ENCODE results near the gene ARAP3.
"Not testable (repeated sequence)": the region's sequence is repeated elsewhere in the genome, so short reads cannot be mapped to it uniquely, and the experiment has no call there.

Gene ARAP3

GRCh38 chr5:141637767-141638419 is 44.1 kb downstream of the ARAP3 start:
- DNase-seq, result no peak

GRCh38 chr5:141637123-141637766 is 44.8 kb downstream of the ARAP3 start:
- DNase-seq, result no peak

- DNase-seq, result peak; percentile 41
These were observed 45.5 kb downstream of the ARAP3 start, which contains the start of the genes HDAC3 and RELL2 for GRCh38 chr5:141636413-141637122. TSS of gene HDAC3 (minus strand) at chr5:141636849. CDS start at chr5:141636790, 59 bp downstream. TSS of gene RELL2 (plus strand) at chr5:141636997. CDS start at chr5:141638226, 1,229 bp downstream.

- no peak for DNase-seq
These were observed 46.0 kb downstream of the ARAP3 start for GRCh38 chr5:141636106-141636412.

- DNase-seq, result no peak
These were observed 46.4 kb downstream of the ARAP3 start for GRCh38 chr5:141635646-141636045.

- no peak for DNase-seq
These were observed 47.3 kb downstream of the ARAP3 start for GRCh38 chr5:141634720-141635119.

- DNase-seq, result no peak
These were observed 48.0 kb downstream of the ARAP3 start for GRCh38 chr5:141633871-141634561.

GRCh38 chr5:141632650-141633049 is 49.4 kb downstream of the ARAP3 start:
- DNase-seq, result no peak

- DNase-seq, result no peak
These were observed 51.4 kb downstream of the ARAP3 start for GRCh38 chr5:141630570-141631140.

- DNase-seq, result no peak
These were observed 53.7 kb downstream of the ARAP3 start for GRCh38 chr5:141628175-141628788.

- no peak for DNase-seq
These were observed 58.4 kb downstream of the ARAP3 start for GRCh38 chr5:141623611-141624010.

- no peak for DNase-seq
These were observed 58.8 kb downstream of the ARAP3 start for GRCh38 chr5:141623186-141623585.

- DNase-seq, result peak; percentile 84
These were observed 63.1 kb downstream of the ARAP3 start, which contains the start of gene DIAPH1 for GRCh38 chr5:141618804-141619554. TSS of gene DIAPH1 (minus strand) at chr5:141619000. CDS start at chr5:141618914, 86 bp downstream.

GRCh38 chr5:141618030-141618803 is 63.8 kb downstream of the ARAP3 start:
- DNase-seq, result no peak

- no peak for DNase-seq
These were observed 64.4 kb downstream of the ARAP3 start for GRCh38 chr5:141617682-141618029.

- DNase-seq, result no peak
These were observed 64.9 kb downstream of the ARAP3 start for GRCh38 chr5:141617128-141617527.

GRCh38 chr5:141615991-141616720 is 65.9 kb downstream of the ARAP3 start:
- no peak for DNase-seq

GRCh38 chr5:141613344-141613743 is 68.7 kb downstream of the ARAP3 start:
- DNase-seq, result no peak

GRCh38 chr5:141611289-141611688 is 70.7 kb downstream of the ARAP3 start:
- no peak for DNase-seq

- not testable (repeated sequence) for DNase-seq
These were observed 72.1 kb downstream of the ARAP3 start for GRCh38 chr5:141609921-141610320.
